Fibroblast of villous mesenchyme (primary cell): ENCODE data around the gene SPATA25. TPM values are rescaled to one million over a fixed set of nuclear protein-coding genes. Genes with fewer than 3 reads are reported as not detected.

Source experiments
- DNase-seq: peaks from one replicate; pipeline ENCODE4 v3.0.0-alpha.2; 2010; ENCODE audit warnings: low read depth
- H3K4me3 ChIP-seq: 2 replicates; pipeline ENCODE4 v1.5.1; 2011; ENCODE audit warnings: low read depth, mild to moderate bottlenecking, low read length
- CTCF ChIP-seq: IDR thresholded peaks from 2 replicates; pipeline ENCODE4 v1.5.1; 2012; ENCODE audit warnings: low read depth, mild to moderate bottlenecking, low read length; ENCODE audit not compliant: insufficient read depth
- total RNA-seq: library from RNA; depleted of rRNA; stranded (reverse); fragments of >200 nt; gene quantifications from 2 replicates; pipeline ENCODE4 v1.2.3, GENCODE V29; 2012

Gene SPATA25
- total RNA-seq, 1 donor = 0.43 TPM

GRCh38 chr20:45912344-45912682 lies 24.9 kb upstream of the SPATA25 start:
- TF ChIP-seq CTCF = no peak
- no peak for DNase-seq
- peak overlapping the region; percentile 76 for H3K4me3 ChIP-seq

- peak; percentile 76 for DNase-seq
- no peak for TF ChIP-seq CTCF
- H3K4me3 ChIP-seq = peak within 1 kb of the TSS; percentile 76
Observed at GRCh38 chr20:45911486-45912343, 24.3 kb upstream of the SPATA25 start, which contains the start of gene PLTP. Gene PLTP (minus strand): TSS chr20:45912155. CDS start chr20:45911452, 703 bp downstream.

- H3K4me3 ChIP-seq = peak overlapping the region; percentile 76
- peak; percentile 99 for DNase-seq
- TF ChIP-seq CTCF = no peak
Observed at GRCh38 chr20:45910670-45911485, 23.5 kb upstream of the SPATA25 start.

GRCh38 chr20:45909817-45910669 lies 22.6 kb upstream of the SPATA25 start:
- DNase-seq = no peak
- no peak for TF ChIP-seq CTCF
- peak overlapping the region; percentile 52 for H3K4me3 ChIP-seq

GRCh38 chr20:45909336-45909808 lies 21.9 kb upstream of the SPATA25 start:
- TF ChIP-seq CTCF = no peak
- no peak overlapping the region for H3K4me3 ChIP-seq
- no peak for DNase-seq

- DNase-seq = no peak
- H3K4me3 ChIP-seq = no peak overlapping the region
- TF ChIP-seq CTCF = no peak
Observed at GRCh38 chr20:45908084-45908483, 20.7 kb upstream of the SPATA25 start.
